ENCODE results near the gene CCDC9. TPM values are rescaled to one million over a fixed set of nuclear protein-coding genes. Genes with fewer than 3 reads are reported as not detected.

The CCDC9 gene
- total and polyA plus RNA-seq, 2 of the 13 experiments (the other 11 are each of a cell fraction or from before 2014, with no cell fraction given) = 2.9 to 6.3 TPM

DNA sequence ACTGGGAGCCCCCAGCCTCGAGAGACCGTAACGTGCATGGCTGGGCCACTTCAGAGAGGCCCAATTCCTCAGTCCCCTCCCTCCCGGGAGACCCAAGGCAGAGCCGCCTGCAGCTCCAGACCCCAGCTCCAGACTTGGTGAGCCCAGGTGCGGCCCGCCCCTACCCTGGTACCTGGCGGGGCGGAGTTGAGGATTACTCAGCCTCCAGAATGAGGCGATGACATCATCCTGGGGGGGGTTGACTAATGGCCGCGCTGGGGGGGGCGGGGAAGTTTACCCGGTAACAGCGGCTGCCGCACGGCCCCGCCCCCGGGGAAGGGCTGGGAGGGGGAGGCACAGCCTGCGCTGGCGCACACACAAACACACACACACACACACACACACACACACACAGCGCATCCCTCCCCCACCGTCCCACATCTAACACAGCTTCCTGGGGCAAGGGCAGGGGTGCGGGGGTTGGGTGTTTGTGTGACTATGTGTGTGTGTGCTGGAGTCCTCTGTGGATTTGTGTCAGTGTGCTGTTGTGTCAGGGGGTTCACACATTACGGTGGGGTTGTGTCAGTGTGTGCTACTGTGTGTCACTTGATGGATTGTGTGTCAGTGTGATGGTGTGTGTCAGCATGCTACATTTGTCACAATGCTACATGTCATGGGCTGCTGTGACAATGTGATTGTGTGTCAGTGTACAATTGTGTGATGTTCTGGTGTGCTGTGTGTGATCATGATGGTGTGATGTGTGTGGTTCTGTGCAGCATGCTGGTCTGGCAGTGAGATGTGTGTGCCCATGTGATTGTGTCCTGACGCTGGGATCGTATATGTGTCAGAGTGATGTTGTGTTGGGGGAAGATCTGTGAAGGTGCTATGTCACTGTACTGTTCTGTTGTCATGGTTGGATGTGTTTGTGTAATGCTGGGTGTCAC lies 15.1 kb upstream of the CCDC9 start (continued):
- TF ChIP-seq, protein P1, sequence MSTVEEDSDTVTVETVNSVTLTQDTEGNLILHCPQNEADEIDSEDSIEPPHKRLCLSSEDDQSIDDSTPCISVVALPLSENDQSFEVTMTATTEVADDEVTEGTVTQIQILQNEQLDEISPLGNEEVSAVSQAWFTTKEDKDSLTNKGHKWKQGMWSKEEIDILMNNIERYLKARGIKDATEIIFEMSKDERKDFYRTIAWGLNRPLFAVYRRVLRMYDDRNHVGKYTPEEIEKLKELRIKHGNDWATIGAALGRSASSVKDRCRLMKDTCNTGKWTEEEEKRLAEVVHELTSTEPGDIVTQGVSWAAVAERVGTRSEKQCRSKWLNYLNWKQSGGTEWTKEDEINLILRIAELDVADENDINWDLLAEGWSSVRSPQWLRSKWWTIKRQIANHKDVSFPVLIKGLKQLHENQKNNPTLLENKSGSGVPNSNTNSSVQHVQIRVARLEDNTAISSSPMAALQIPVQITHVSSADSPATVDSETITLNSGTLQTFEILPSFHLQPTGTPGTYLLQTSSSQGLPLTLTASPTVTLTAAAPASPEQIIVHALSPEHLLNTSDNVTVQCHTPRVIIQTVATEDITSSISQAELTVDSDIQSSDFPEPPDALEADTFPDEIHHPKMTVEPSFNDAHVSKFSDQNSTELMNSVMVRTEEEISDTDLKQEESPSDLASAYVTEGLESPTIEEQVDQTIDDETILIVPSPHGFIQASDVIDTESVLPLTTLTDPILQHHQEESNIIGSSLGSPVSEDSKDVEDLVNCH (CRISPR knock-in tag; IDR thresholded peaks at IDR 0.05) = no peak
- no peak for TF ChIP-seq ZNF232 (CRISPR knock-in tag; IDR thresholded peaks at IDR 0.05; ENCODE audit: borderline replicate concordance)
- no peak for TF ChIP-seq MED8 (CRISPR knock-in tag; IDR thresholded peaks at IDR 0.05; ENCODE audit: insufficient replicate concordance)
- no peak for TF ChIP-seq SNRNP70 (IDR thresholded peaks at IDR 0.05; ENCODE audit: low read depth, low read length)
- no peak for TF ChIP-seq TAF15 (IDR thresholded peaks at IDR 0.05; ENCODE audit: low read depth, low read length, poor library complexity, severe bottlenecking)
- no peak for TF ChIP-seq ZNF737 (CRISPR knock-in tag; IDR thresholded peaks at IDR 0.05; ENCODE audit: borderline replicate concordance)
- TF ChIP-seq TCF7 (IDR thresholded peaks at IDR 0.05; ENCODE audit: low read depth) = no peak
- TF ChIP-seq ZNF839 (CRISPR knock-in tag; IDR thresholded peaks at IDR 0.05; ENCODE audit: borderline replicate concordance) = no peak
- TF ChIP-seq ZNF343 (CRISPR knock-in tag; IDR thresholded peaks at IDR 0.05) = no peak
- no peak for TF ChIP-seq SMC3 (IDR thresholded peaks at IDR 0.05; ENCODE audit: low read length)
- TF ChIP-seq ZFP41 (CRISPR knock-in tag; IDR thresholded peaks at IDR 0.05; ENCODE audit: borderline replicate concordance) = no peak
- TF ChIP-seq ZNF230 (CRISPR knock-in tag; IDR thresholded peaks at IDR 0.05) = no peak
- peak; percentile 54; the same call in 1 of the 2 replicates for TF ChIP-seq ZNF510 (CRISPR knock-in tag; IDR thresholded peaks at IDR 0.05; ENCODE audit: low read depth)
- TF ChIP-seq ZNF124 (CRISPR knock-in tag; IDR thresholded peaks at IDR 0.05) = no peak
- TF ChIP-seq SMARCE1 (IDR thresholded peaks at IDR 0.05; ENCODE audit: borderline replicate concordance) = no peak
- no peak for TF ChIP-seq NFE2L2 (IDR thresholded peaks at IDR 0.05; ENCODE audit: low read length)
- TF ChIP-seq SMAD9 (CRISPR knock-in tag; IDR thresholded peaks at IDR 0.05) = no peak
- TF ChIP-seq ZNF235 (CRISPR knock-in tag; IDR thresholded peaks at IDR 0.05; ENCODE audit: borderline replicate concordance) = no peak
- no peak for TF ChIP-seq SOX5 (CRISPR knock-in tag; IDR thresholded peaks at IDR 0.05; ENCODE audit: borderline replicate concordance)
- no peak for TF ChIP-seq ZFP36 (IDR thresholded peaks at IDR 0.05; ENCODE audit: borderline replicate concordance, low read depth, low read length, partially characterized antibody)
- no peak for TF ChIP-seq ZNF567 (CRISPR knock-in tag; IDR thresholded peaks at IDR 0.05; ENCODE audit: borderline replicate concordance)
- TF ChIP-seq ZNF205 (CRISPR knock-in tag; IDR thresholded peaks at IDR 0.05) = no peak
- no peak for TF ChIP-seq ZNF264 (CRISPR knock-in tag; IDR thresholded peaks at IDR 0.05)
- TF ChIP-seq ZBTB20 (CRISPR knock-in tag; IDR thresholded peaks at IDR 0.05; ENCODE audit: borderline replicate concordance, low read depth) = no peak
- TF ChIP-seq, protein P2, sequence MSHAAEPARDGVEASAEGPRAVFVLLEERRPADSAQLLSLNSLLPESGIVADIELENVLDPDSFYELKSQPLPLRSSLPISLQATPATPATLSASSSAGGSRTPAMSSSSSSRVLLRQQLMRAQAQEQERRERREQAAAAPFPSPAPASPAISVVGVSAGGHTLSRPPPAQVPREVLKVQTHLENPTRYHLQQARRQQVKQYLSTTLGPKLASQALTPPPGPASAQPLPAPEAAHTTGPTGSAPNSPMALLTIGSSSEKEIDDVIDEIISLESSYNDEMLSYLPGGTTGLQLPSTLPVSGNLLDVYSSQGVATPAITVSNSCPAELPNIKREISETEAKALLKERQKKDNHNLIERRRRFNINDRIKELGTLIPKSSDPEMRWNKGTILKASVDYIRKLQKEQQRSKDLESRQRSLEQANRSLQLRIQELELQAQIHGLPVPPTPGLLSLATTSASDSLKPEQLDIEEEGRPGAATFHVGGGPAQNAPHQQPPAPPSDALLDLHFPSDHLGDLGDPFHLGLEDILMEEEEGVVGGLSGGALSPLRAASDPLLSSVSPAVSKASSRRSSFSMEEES (CRISPR knock-in tag; IDR thresholded peaks at IDR 0.05) = 0 out of 2 replicates have a peak, but pooled peaks have one; percentile 26
- no peak for TF ChIP-seq ZNF10 (CRISPR knock-in tag; IDR thresholded peaks at IDR 0.05; ENCODE audit: borderline replicate concordance, low read depth)
- no peak for TF ChIP-seq ZNF225 (CRISPR knock-in tag; IDR thresholded peaks at IDR 0.05)
- TF ChIP-seq NRL (CRISPR knock-in tag; IDR thresholded peaks at IDR 0.05; ENCODE audit: borderline replicate concordance) = no peak
- no peak for TF ChIP-seq CENPX (CRISPR knock-in tag; IDR thresholded peaks at IDR 0.05)
